ENCODE results near the gene CCL24.
"Not testable (repeated sequence)": the region's sequence is repeated elsewhere in the genome, so short reads cannot be mapped to it uniquely, and the experiment has no call there.

CCL24 gene

GRCh38 chr7:75762350-75762917 lies 51.2 kb downstream of the CCL24 start:
- peak; percentile 43 for FAIRE-seq
- peak; percentile 57 for DNase-seq (ENCODE audit: insufficient read length, low spot score)
- TF ChIP-seq SPI1 (IDR thresholded peaks at IDR 0.05; ENCODE audit: low read depth, low read length) (no peak), PAX5 (IDR thresholded peaks at IDR 0.05; ENCODE audit: insufficient read depth, low read length, severe bottlenecking) (no peak), POLR2AphosphoS5 (IDR thresholded peaks at IDR 0.05; ENCODE audit: low read depth, low read length) (no peak), TAF1 (IDR thresholded peaks at IDR 0.05; ENCODE audit: low read depth, low read length) (no peak), POU2F2 (IDR thresholded peaks at IDR 0.05; ENCODE audit: low read depth, low read length) (no peak), POLR2A (IDR thresholded peaks at IDR 0.05; ENCODE audit: low read depth, low read length) (no peak)

GRCh38 chr7:75761801-75762200 lies 51.8 kb downstream of the CCL24 start:
- DNase-seq (ENCODE audit: insufficient read length, low spot score); FAIRE-seq: not testable (repeated sequence)
